ENCODE results near the gene RUFY2.
"Not testable (repeated sequence)": the region's sequence is repeated elsewhere in the genome, so short reads cannot be mapped to it uniquely, and the experiment has no call there.

RUFY2 gene, protein sequence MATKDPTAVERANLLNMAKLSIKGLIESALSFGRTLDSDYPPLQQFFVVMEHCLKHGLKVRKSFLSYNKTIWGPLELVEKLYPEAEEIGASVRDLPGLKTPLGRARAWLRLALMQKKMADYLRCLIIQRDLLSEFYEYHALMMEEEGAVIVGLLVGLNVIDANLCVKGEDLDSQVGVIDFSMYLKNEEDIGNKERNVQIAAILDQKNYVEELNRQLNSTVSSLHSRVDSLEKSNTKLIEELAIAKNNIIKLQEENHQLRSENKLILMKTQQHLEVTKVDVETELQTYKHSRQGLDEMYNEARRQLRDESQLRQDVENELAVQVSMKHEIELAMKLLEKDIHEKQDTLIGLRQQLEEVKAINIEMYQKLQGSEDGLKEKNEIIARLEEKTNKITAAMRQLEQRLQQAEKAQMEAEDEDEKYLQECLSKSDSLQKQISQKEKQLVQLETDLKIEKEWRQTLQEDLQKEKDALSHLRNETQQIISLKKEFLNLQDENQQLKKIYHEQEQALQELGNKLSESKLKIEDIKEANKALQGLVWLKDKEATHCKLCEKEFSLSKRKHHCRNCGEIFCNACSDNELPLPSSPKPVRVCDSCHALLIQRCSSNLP

DNA sequence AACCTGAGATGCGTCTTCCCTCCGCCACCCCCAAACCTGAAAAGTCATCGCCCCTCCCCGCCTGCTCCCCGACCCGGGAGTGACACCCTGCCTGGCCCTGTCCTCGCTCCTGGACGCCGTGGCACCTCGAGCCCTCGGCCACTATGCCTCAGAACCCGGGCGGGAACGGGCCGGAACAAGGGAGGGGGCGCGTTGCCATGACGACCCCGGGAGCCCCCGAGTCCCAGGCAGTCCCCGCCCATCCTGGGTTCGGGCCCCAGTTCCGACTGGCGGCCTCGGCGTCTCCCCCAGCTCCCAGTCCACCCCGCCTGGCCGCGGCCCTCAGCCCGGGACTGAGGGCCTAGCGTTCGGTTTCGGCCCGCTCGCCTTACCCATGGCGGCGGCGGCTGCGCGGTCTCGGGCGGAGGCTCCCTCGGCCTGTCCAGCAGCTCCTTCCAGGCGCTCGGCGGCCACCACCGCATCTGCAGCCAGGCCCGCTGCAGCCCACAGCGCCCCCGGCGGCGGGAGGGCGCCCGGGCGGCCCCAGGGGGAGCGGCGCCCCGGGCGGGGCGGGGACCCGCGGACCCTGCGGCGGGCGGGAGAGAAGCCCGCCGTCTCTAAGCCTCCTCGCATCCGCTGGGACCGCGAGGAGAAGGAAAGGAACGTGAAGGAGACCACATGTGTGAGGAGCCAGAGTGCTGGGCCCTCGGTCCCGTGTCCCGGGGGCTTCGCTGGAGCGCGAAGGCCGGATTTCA is at the start of gene RUFY2:
Gene RUFY2, minus strand, starts transcription at position 463 of the 734 bp plus-strand sequence. Its CDS starts 88 bp downstream, at position 375.
- TF ChIP-seq, protein P1, sequence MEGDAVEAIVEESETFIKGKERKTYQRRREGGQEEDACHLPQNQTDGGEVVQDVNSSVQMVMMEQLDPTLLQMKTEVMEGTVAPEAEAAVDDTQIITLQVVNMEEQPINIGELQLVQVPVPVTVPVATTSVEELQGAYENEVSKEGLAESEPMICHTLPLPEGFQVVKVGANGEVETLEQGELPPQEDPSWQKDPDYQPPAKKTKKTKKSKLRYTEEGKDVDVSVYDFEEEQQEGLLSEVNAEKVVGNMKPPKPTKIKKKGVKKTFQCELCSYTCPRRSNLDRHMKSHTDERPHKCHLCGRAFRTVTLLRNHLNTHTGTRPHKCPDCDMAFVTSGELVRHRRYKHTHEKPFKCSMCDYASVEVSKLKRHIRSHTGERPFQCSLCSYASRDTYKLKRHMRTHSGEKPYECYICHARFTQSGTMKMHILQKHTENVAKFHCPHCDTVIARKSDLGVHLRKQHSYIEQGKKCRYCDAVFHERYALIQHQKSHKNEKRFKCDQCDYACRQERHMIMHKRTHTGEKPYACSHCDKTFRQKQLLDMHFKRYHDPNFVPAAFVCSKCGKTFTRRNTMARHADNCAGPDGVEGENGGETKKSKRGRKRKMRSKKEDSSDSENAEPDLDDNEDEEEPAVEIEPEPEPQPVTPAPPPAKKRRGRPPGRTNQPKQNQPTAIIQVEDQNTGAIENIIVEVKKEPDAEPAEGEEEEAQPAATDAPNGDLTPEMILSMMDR (IDR thresholded peaks at IDR 0.05; ENCODE audit: low read depth, low read length), result peak; percentile 19
- peak; percentile 44 for DNase-seq (ENCODE audit: extremely low read depth, low read depth)

DNA sequence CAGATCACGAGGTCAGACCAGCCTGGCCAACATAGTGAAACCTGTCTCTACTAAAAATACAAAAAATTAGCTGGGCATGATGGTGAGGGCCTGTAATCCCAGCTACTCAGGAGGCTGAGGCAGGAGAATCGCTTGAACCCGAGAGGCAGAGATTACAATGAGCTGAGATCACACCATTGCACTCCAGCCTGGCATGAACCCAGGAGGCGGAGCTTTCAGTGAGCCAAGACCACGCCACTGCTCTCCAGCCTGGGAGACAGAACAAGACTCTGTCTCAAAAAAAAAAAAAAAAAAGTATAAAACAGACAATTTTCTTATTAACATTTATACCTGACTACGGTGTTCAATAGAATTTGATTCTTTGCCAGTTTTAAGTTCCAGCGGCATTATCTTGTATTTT is 42.6 kb upstream of the RUFY2 start:
- DNase-seq (ENCODE audit: extremely low read depth, low read depth), result not testable (repeated sequence)

DNA sequence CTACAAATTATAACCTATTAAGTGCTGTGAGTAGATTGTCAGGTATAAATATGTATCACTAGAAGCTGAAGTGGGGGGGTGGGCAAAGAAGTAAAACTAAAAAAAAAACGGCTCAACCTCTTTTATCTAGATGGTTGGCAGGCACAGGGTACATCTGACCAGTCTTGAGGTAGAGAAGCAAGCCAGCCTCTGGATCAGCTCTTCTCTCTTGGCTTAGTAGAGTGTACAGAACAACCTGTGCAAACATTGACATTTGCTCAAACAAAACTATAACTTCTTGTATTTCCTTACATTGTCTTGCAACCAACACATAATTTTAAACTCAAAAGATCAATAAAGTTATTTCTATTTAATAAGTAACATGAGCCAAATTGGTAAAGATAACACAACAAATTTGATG is 39.1 kb upstream of the RUFY2 start:
- DNase-seq (ENCODE audit: extremely low read depth, low read depth), result no peak
- TF ChIP-seq, protein P1 (IDR thresholded peaks at IDR 0.05; ENCODE audit: low read depth, low read length), result no peak

DNA sequence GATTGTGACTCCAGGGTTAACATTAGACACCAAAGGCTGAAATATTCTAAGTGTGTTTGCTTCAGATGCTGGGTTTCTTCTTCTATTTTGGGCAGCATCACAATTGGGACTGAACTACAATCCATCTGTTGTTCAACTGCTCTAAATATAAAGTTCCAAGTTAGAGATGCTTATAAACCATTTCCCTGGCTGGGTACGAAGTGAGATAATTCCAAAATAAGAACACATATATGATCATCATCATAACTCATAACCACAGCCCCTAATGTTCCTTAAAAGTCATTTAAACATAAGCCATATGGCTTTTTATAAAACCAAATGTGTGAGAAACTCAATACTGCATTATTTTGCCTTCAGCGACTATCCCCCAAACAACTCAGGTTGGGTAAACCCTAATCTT is 35.9 kb upstream of the RUFY2 start:
- TF ChIP-seq, protein P1 (IDR thresholded peaks at IDR 0.05; ENCODE audit: low read depth, low read length), result no peak
- DNase-seq (ENCODE audit: extremely low read depth, low read depth), result no peak

DNA sequence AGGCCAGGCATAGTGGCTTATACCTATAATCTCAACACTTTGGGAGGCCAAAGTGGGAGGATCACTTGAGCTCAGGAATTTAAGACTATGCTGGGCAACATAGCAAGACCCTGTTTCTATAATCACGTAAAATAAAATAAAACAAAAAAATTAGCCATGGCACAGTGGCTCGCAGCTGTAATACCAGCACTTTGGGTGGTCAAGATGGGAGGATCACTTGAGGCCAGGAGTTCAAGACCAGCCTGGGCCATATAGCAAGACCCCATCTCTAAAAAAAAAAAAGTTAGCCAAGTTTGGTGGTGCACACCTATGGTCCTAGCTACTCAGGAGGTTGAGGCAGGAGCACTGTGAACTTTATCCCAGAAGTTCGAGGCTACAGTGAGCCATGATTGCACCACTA is 33.8 kb upstream of the RUFY2 start:
- DNase-seq (ENCODE audit: extremely low read depth, low read depth), result no peak
- TF ChIP-seq, protein P1 (IDR thresholded peaks at IDR 0.05; ENCODE audit: low read depth, low read length), result no peak

DNA sequence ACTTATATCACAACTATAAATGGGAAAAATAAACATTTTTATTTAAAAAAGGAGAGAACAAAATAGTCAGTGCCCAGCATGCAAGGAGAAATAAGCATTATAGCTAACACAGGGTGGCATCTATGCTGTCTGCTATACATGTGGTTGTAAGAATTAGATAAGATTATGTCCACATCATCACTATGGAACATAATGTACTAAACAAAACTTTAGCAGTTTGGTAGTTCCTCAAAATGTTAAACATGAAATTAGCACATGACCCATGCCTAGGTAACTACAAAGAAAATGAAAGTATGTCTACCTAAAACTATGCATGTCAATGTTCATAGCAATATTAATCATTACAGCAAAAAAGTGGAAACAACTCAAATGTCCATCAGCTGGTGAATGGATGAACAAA is 28.7 kb upstream of the RUFY2 start:
- TF ChIP-seq, protein P1 (IDR thresholded peaks at IDR 0.05; ENCODE audit: low read depth, low read length), result no peak
- no peak for DNase-seq (ENCODE audit: extremely low read depth, low read depth)

DNA sequence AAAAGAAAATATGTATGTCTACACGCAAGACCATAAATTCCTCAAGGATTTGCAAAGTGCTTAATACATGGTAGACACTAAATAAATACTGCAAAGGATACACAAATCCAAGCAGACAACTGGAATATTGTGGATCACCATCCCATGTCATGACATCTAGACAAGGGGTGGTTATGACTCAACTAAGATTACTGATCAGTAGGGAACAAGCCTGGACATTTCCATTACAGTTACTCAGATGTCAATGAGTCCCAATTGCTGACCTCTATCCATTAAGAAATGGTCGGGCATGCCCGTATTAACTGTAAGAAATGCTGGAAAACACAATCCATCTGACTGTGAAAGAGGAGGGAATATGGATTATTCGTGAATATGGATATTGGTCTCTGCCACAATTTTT is 27.6 kb upstream of the RUFY2 start:
- TF ChIP-seq, protein P1 (IDR thresholded peaks at IDR 0.05; ENCODE audit: low read depth, low read length), result no peak
- DNase-seq (ENCODE audit: extremely low read depth, low read depth), result no peak
